HepG2 (cell line): ENCODE results near the gene ARRDC1. TPM values are rescaled to one million over a fixed set of nuclear protein-coding genes. Genes with fewer than 3 reads are reported as not detected.

Experiments
- ATAC-seq: fragments of 200-7000 bp; cut with Tn5 transposase; 3 replicates; pipeline ENCODE4 v1.9.1; 2020; ENCODE audit warnings: mild to moderate bottlenecking, moderate library complexity
- BruUV-seq: library from RNA; stranded (reverse); fragments of 400-500 nt; replicated peaks from 2 replicates; lab custom pipeline; 2021; lab: Mats Ljungman, UMichigan
- CTCF ChIA-PET: fragments of 300-600 bp; formaldehyde crosslinking; extraction: SDS; loops from one replicate; lab custom pipeline; 2021; ENCODE audit warnings: low total read pairs, inconsistent platforms, low intra/inter-chr PET ratio; lab: Yijun Ruan, JAX
- POLR2A ChIA-PET: fragments of 350-600 bp; sonication (Branson Sonifier 250); formaldehyde crosslinking; loops from one replicate; lab custom pipeline; 2020; ENCODE audit warnings: antibody characterized with exemption, inconsistent platforms; lab: Yijun Ruan, JAX
- DNase-seq: peaks from one replicate; pipeline ENCODE4 v3.0.0-alpha.2; 2015; ENCODE audit warnings: low spot score
- FAIRE-seq: peaks from 3 replicates; lab custom pipeline; 2011; peaks lifted over from hg19 to GRCh38; lab: Jason Lieb, UNC
- H2AFZ ChIP-seq: one replicate; pipeline ENCODE4 v1.6.1; 2011; ENCODE audit warnings: low read length, inconsistent platforms
- H3K27ac ChIP-seq: fragments of 300-600 bp; 3 replicates; pipeline ENCODE4 v1.8.0; 2011; ENCODE audit warnings: mixed run types, mild to moderate bottlenecking, mixed read lengths, low read length, inconsistent platforms; ENCODE audit not compliant: insufficient read depth; ENCODE audit errors: extremely low read length
- H3K27me3 ChIP-seq, 2 experiments: fragments of 200-600 bp in 1 of 2; 2 replicates in 1 of 2; 3 replicates in 1 of 2; pipeline versions ENCODE4 v1.6.0 to v1.8.0; 2011; ENCODE audit warnings: low read length in 2 of 2, mild to moderate bottlenecking in 2 of 2, moderate library complexity in 2 of 2, inconsistent platforms in 1 of 2; ENCODE audit not compliant: insufficient read depth in 2 of 2, control insufficient read depth in 1 of 2
- H3K36me3 ChIP-seq, 2 experiments: fragments of 200-600 bp in 1 of 2; replicated peaks in 1 of 2; 2 replicates in 1 of 2; 3 replicates in 1 of 2; pipeline versions ENCODE4 v1.5.1 to v1.8.0; 2011; ENCODE audit warnings: low read length in 2 of 2, inconsistent platforms in 1 of 2; ENCODE audit not compliant: insufficient read depth in 2 of 2, control insufficient read depth in 1 of 2
- H3K4me1 ChIP-seq: 2 replicates; pipeline ENCODE4 v1.5.1; 2012; ENCODE audit warnings: low read length, inconsistent platforms; ENCODE audit not compliant: insufficient read depth
- H3K4me2 ChIP-seq: 2 replicates; pipeline ENCODE4 v1.6.0; 2011; ENCODE audit warnings: low read depth, low read length, inconsistent platforms
- H3K4me3 ChIP-seq, 3 experiments: fragments of 200-600 bp in 1 of 3; sonication (generic), shearing (Covaris generic) in 1 of 3; replicated peaks in 1 of 3; 2 replicates each; pipeline ENCODE4 v1.5.1; 2011 to 2016; ENCODE audit warnings: low read length in 3 of 3, inconsistent platforms in 2 of 3, low read depth in 2 of 3, mild to moderate bottlenecking in 2 of 3, control low read depth in 1 of 3, mixed read lengths in 1 of 3; ENCODE audit not compliant: insufficient read depth in 1 of 3
- H3K79me2 ChIP-seq: one replicate; pipeline ENCODE4 v1.6.1; 2011; ENCODE audit warnings: low read length, inconsistent platforms; ENCODE audit not compliant: insufficient read depth
- H3K9ac ChIP-seq: 2 replicates; pipeline ENCODE4 v1.6.0; 2011; ENCODE audit warnings: mild to moderate bottlenecking, low read depth, low read length, inconsistent platforms; ENCODE audit not compliant: insufficient read depth
- H3K9me3 ChIP-seq: 2 replicates; pipeline ENCODE4 v1.5.1; 2012; ENCODE audit warnings: mild to moderate bottlenecking, low read length
- H4K20me1 ChIP-seq: 2 replicates; pipeline ENCODE4 v1.6.0; 2011; ENCODE audit warnings: inconsistent platforms, mild to moderate bottlenecking, low read length, moderate library complexity; ENCODE audit not compliant: insufficient read depth
- ATF7-NPFF ChIP-seq: sonication (generic); formaldehyde crosslinking; IDR thresholded peaks from 2 replicates; pipeline ENCODE4 v1.8.1; 2023; ENCODE audit warnings: mild to moderate bottlenecking, low read depth, missing genetic modification reagents, moderate library complexity
- CEBPG ChIP-seq: IDR thresholded peaks from 2 replicates; pipeline ENCODE4 v1.6.1; 2016
- CSRNP2 ChIP-seq: sonication (generic); formaldehyde crosslinking; conservative IDR thresholded peaks from 2 replicates; pipeline ENCODE4 v1.8.0; 2022; ENCODE audit warnings: low read depth, missing genetic modification reagents
- HMGXB4 ChIP-seq, 2 experiments: sonication (generic) in 1 of 2; formaldehyde crosslinking in 1 of 2; IDR thresholded peaks; 2 replicates each; pipeline versions ENCODE4 v1.4.0 to v1.6.1; 2018 to 2020; ENCODE audit warnings: missing genetic modification reagents in 2 of 2, borderline replicate concordance in 1 of 2, low read depth in 1 of 2, mild to moderate bottlenecking in 1 of 2, missing biosample characterization in 1 of 2
- HOXD1 ChIP-seq: sonication (generic); formaldehyde crosslinking; IDR thresholded peaks from 2 replicates; pipeline ENCODE4 v1.5.0; 2020; ENCODE audit warnings: missing genetic modification reagents
- PHF5A ChIP-seq: IDR thresholded peaks from one replicate; pipeline ENCODE4 v1.6.1; 2018; ENCODE audit warnings: low read depth, missing genetic modification reagents; ENCODE audit not compliant: unreplicated experiment
- PRDM4 ChIP-seq: sonication (generic); formaldehyde crosslinking; IDR thresholded peaks from 2 replicates; pipeline ENCODE4 v1.9.0; 2021; ENCODE audit warnings: missing genetic modification reagents, borderline replicate concordance
- SP2 ChIP-seq: sonication (generic); formaldehyde crosslinking; IDR thresholded peaks from 2 replicates; pipeline ENCODE4 v1.5.1; 2020; ENCODE audit warnings: mild to moderate bottlenecking, missing genetic modification reagents
- TRAFD1 ChIP-seq: sonication (generic); formaldehyde crosslinking; IDR thresholded peaks from 2 replicates; pipeline ENCODE4 v1.5.1; 2020; ENCODE audit warnings: missing genetic modification reagents, mild to moderate bottlenecking, borderline replicate concordance
- ZMYM3 ChIP-seq: sonication (generic); formaldehyde crosslinking; IDR thresholded peaks from 2 replicates; pipeline ENCODE4 v1.5.1; 2020; ENCODE audit warnings: mild to moderate bottlenecking, missing genetic modification reagents
- ZNF230 ChIP-seq: sonication (generic); formaldehyde crosslinking; IDR thresholded peaks from 2 replicates; pipeline ENCODE4 v1.4.0; 2020; ENCODE audit warnings: mild to moderate bottlenecking, missing genetic modification reagents
- ZSCAN9 ChIP-seq: IDR thresholded peaks from 2 replicates; pipeline ENCODE4 v1.6.1; 2016; ENCODE audit warnings: borderline replicate concordance
- WGBS: methylation state at CpG from one replicate; pipeline ENCODE4 v1.1.6; 2017; ENCODE audit warnings: low lambda C conversion rate; 5-methylcytosine and 5-hydroxymethylcytosine counted together
- in situ Hi-C: cut with HindIII; loops from 2 replicates; pipeline ENCODE4 v1.10.0; 2017; ENCODE audit warnings: low pct_unique_long_range_greater_than_20kb; ENCODE audit not compliant: extremely low pct_ligation_motif_present
- intact Hi-C: fragments of 100-400 bp; cut with micrococcal nuclease; formaldehyde crosslinking; loops from one replicate; pipeline ENCODE4 v1.10.0; 2022; ENCODE audit not compliant: unreplicated experiment
- polyA plus RNA-seq, 8 experiments: library from polyadenylated mRNA; depleted of rRNA in 3 of 8; stranded (reverse) in 7 of 8; unstranded in 1 of 8; fragments of >200 nt; fragmentation: Illumina TruSeq in 4 of 8; extraction: Trizol in 4 of 8; gene quantifications; 2 replicates each; pipeline versions ENCODE4 v1.2.1 to v1.2.3, GENCODE V29; 2011 to 2016; ENCODE audit warnings: low read depth in 4 of 8, missing spikeins in 1 of 8, mixed read lengths in 1 of 8; ENCODE audit not compliant: insufficient read depth in 1 of 8
- total RNA-seq, 5 experiments: library from RNA; depleted of rRNA; stranded (reverse); fragments of >200 nt; fragmentation: Illumina TruSeq; extraction: Trizol; gene quantifications; 2 replicates each; pipeline ENCODE4 v1.2.3, GENCODE V29; 2016; ENCODE audit warnings: low read depth in 1 of 5
- TF ChIP-seq, protein P1 (sequence below): sonication (generic); formaldehyde crosslinking; IDR thresholded peaks from 2 replicates; pipeline ENCODE4 v1.5.0; 2020; ENCODE audit warnings: missing genetic modification reagents
- TF ChIP-seq, protein P2 (sequence below): sonication (generic); formaldehyde crosslinking; IDR thresholded peaks from 2 replicates; pipeline ENCODE4 v1.4.0; 2020; ENCODE audit warnings: missing genetic modification reagents; ENCODE audit errors: not compliant biosample characterization

The ARRDC1 gene
- total and polyA plus RNA-seq, 2 of the 13 experiments (the other 11 are each of a cell fraction or from before 2014, with no cell fraction given): 21.7 to 44.4 TPM

- H3K9me3 ChIP-seq: no peaks in the 10 kb centered on the region
- peaks cover 0 to 15% of the 10 kb centered on the region in 2 experiments; a peak in 2 of 5 replicates for H3K36me3 ChIP-seq
- H3K9ac ChIP-seq: no peak overlapping the region
- H2AFZ ChIP-seq: no peak overlapping the region
- H3K79me2 ChIP-seq: peaks cover 76% of the 10 kb centered on the region
- BruUV-seq: no TSS peak
- ChIA-PET CTCF (no interaction called here), POLR2A (no interaction called here)
- no peak overlapping the region for H3K4me3 ChIP-seq
- 89% methylated on average over 15 of the region's 15 CpGs for WGBS
- intact Hi-C loops: no loop called here
- FAIRE-seq (no peak), ATAC-seq (no peak), DNase-seq (no peak)
- H3K4me2 ChIP-seq: no peak overlapping the region
- in situ Hi-C loops: no loop called here
- no peaks in the 10 kb centered on the region for H3K27me3 ChIP-seq
- 0 out of 2 replicates have a peak, but pooled peaks cover 6% of the 10 kb centered on the region for H4K20me1 ChIP-seq
- no peak overlapping the region for H3K27ac ChIP-seq
- peaks cover 19% of the 10 kb centered on the region for H3K4me1 ChIP-seq
- TF ChIP-seq SP2 (no peak), PHF5A (CRISPR knock-in tag) (no peak), HOXD1 (CRISPR knock-in tag) (no peak), ZMYM3 (CRISPR knock-in tag) (no peak), CSRNP2 (CRISPR knock-in tag) (no peak), HMGXB4 (CRISPR knock-in tag; IDR thresholded peaks at IDR 0.05; ENCODE audit: borderline replicate concordance in 1 of 2, low read depth in 1 of 2) (no peak), PRDM4 (CRISPR knock-in tag) (no peak), ZNF230 (CRISPR knock-in tag) (no peak), ZSCAN9 (CRISPR knock-in tag) (no peak), TRAFD1 (no peak), ATF7-NPFF (CRISPR knock-in tag) (no peak), CEBPG (CRISPR knock-in tag) (no peak)
- TF ChIP-seq, protein P1, sequence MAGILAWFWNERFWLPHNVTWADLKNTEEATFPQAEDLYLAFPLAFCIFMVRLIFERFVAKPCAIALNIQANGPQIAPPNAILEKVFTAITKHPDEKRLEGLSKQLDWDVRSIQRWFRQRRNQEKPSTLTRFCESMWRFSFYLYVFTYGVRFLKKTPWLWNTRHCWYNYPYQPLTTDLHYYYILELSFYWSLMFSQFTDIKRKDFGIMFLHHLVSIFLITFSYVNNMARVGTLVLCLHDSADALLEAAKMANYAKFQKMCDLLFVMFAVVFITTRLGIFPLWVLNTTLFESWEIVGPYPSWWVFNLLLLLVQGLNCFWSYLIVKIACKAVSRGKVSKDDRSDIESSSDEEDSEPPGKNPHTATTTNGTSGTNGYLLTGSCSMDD (CRISPR knock-in tag): no peak
- TF ChIP-seq, protein P2, sequence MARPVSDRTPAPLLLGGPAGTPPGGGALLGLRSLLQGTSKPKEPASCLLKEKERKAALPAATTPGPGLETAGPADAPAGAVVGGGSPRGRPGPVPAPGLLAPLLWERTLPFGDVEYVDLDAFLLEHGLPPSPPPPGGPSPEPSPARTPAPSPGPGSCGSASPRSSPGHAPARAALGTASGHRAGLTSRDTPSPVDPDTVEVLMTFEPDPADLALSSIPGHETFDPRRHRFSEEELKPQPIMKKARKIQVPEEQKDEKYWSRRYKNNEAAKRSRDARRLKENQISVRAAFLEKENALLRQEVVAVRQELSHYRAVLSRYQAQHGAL (CRISPR knock-in tag): no peak
Observed at GRCh38 chr9:137647096-137647714, 41.7 kb downstream of the ARRDC1 start.
